ENCODE data around the gene PCDH9.
"Not testable (repeated sequence)": the region's sequence is repeated elsewhere in the genome, so short reads cannot be mapped to it uniquely, and the experiment has no call there.

Gene PCDH9

GRCh38 chr13:66344805-66345517 lies 885.2 kb downstream of the PCDH9 start:
- no peak for DNase-seq (ENCODE audit: low read depth in 3 of 3)

- no peak for DNase-seq (ENCODE audit: low read depth in 3 of 3)
Observed at GRCh38 chr13:66343224-66343828, 886.8 kb downstream of the PCDH9 start.

- DNase-seq (ENCODE audit: low read depth in 3 of 3) = no peak
Observed at GRCh38 chr13:66341635-66342377, 888.3 kb downstream of the PCDH9 start.

GRCh38 chr13:66339214-66339613 lies 890.9 kb downstream of the PCDH9 start:
- DNase-seq (ENCODE audit: low read depth in 3 of 3) = no peak

GRCh38 chr13:66338542-66338941 lies 891.6 kb downstream of the PCDH9 start:
- DNase-seq (ENCODE audit: low read depth in 3 of 3) = no peak

GRCh38 chr13:66335626-66336025 lies 894.5 kb downstream of the PCDH9 start:
- DNase-seq (ENCODE audit: low read depth in 3 of 3) = no peak

- no peak for DNase-seq (ENCODE audit: low read depth in 3 of 3)
Observed at GRCh38 chr13:66329988-66330451, 900.1 kb downstream of the PCDH9 start.

- no peak for DNase-seq (ENCODE audit: low read depth in 3 of 3)
Observed at GRCh38 chr13:66328476-66328875, 901.7 kb downstream of the PCDH9 start.

- DNase-seq (ENCODE audit: low read depth in 3 of 3) = no peak
Observed at GRCh38 chr13:66323745-66324347, 906.3 kb downstream of the PCDH9 start.

GRCh38 chr13:66322936-66323335 lies 907.2 kb downstream of the PCDH9 start:
- no peak for DNase-seq (ENCODE audit: low read depth in 3 of 3)

- no peak for DNase-seq (ENCODE audit: low read depth in 3 of 3)
Observed at GRCh38 chr13:66322193-66322740, 907.9 kb downstream of the PCDH9 start.

- DNase-seq (ENCODE audit: low read depth in 3 of 3) = no peak
Observed at GRCh38 chr13:66314911-66315310, 915.2 kb downstream of the PCDH9 start.

- DNase-seq (ENCODE audit: low read depth in 3 of 3) = no peak
Observed at GRCh38 chr13:66313413-66313812, 916.7 kb downstream of the PCDH9 start.

- DNase-seq (ENCODE audit: low read depth in 3 of 3) = no peak
Observed at GRCh38 chr13:66312312-66313087, 917.6 kb downstream of the PCDH9 start.

GRCh38 chr13:66305961-66306617 lies 924.0 kb downstream of the PCDH9 start:
- no peak for DNase-seq (ENCODE audit: low read depth in 3 of 3)

GRCh38 chr13:66301482-66301881 lies 928.7 kb downstream of the PCDH9 start:
- DNase-seq (ENCODE audit: low read depth in 3 of 3) = no peak

- no peak for DNase-seq (ENCODE audit: low read depth in 3 of 3)
Observed at GRCh38 chr13:66301006-66301405, 929.1 kb downstream of the PCDH9 start.

GRCh38 chr13:66296875-66297274 lies 933.3 kb downstream of the PCDH9 start:
- DNase-seq (ENCODE audit: low read depth in 3 of 3) = no peak

GRCh38 chr13:66296328-66296727 lies 933.8 kb downstream of the PCDH9 start:
- no peak for DNase-seq (ENCODE audit: low read depth in 3 of 3)

- DNase-seq (ENCODE audit: low read depth in 3 of 3) = not testable (repeated sequence)
Observed at GRCh38 chr13:66286806-66287205, 943.3 kb downstream of the PCDH9 start.

- no peak for DNase-seq (ENCODE audit: low read depth in 3 of 3)
Observed at GRCh38 chr13:66275416-66275815, 954.7 kb downstream of the PCDH9 start.

Data from stimulated activated CD4-positive, alpha-beta T cell treated with anti-CD3 and anti-CD28 coated beads, TNF-alpha, amount 100 ng/mL, for 48 hours (primary cell).